ENCODE measurements around the gene RBSN.

DNA sequence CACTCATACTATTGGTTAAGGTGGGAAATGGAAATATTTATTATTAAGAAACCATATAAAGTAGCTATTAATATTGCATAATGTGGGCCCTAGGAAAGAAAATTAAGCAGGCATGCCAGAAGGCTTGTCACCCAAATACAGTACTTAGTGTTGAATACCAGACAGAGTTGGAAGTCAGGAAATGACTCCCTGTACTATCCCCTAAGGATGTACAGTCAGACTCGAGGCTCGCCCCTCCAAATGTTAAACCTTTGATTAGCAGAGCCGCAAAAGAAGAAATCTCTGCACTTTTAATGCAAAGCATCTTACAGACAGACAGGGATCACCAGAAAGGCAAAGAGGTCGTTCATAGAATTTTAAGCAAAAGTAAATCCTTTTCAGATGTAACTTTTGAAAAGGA, 11.3 kb upstream of the RBSN start:
- TF ChIP-seq, protein P1, sequence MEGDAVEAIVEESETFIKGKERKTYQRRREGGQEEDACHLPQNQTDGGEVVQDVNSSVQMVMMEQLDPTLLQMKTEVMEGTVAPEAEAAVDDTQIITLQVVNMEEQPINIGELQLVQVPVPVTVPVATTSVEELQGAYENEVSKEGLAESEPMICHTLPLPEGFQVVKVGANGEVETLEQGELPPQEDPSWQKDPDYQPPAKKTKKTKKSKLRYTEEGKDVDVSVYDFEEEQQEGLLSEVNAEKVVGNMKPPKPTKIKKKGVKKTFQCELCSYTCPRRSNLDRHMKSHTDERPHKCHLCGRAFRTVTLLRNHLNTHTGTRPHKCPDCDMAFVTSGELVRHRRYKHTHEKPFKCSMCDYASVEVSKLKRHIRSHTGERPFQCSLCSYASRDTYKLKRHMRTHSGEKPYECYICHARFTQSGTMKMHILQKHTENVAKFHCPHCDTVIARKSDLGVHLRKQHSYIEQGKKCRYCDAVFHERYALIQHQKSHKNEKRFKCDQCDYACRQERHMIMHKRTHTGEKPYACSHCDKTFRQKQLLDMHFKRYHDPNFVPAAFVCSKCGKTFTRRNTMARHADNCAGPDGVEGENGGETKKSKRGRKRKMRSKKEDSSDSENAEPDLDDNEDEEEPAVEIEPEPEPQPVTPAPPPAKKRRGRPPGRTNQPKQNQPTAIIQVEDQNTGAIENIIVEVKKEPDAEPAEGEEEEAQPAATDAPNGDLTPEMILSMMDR (IDR thresholded peaks at IDR 0.05): no peak
- no peak for TF ChIP-seq POLR2A (IDR thresholded peaks at IDR 0.05)

Measured in ovary (tissue), 3 donors.